HFF-Myc (cell line): ENCODE results near the gene RNF214.

Experiments used
- DNase-seq: peaks from one replicate; pipeline ENCODE4 v3.0.0-alpha.2; 2011; ENCODE audit warnings: low read depth; ENCODE audit errors: extremely low read depth
- H3K4me3 ChIP-seq: replicated peaks from 2 replicates; pipeline ENCODE4 v1.5.1; 2011; ENCODE audit warnings: low read depth, mild to moderate bottlenecking, control low read depth, low read length
- TF ChIP-seq, protein P1 (sequence below): IDR thresholded peaks from 2 replicates; pipeline ENCODE4 v1.5.1; 2012; ENCODE audit warnings: mild to moderate bottlenecking, low read depth, low read length, control low read depth; ENCODE audit errors: missing control alignments

The RNF214 gene

GRCh38 chr11:117193130-117194020, 39.1 kb upstream of the RNF214 start:
- TF ChIP-seq, protein P1, sequence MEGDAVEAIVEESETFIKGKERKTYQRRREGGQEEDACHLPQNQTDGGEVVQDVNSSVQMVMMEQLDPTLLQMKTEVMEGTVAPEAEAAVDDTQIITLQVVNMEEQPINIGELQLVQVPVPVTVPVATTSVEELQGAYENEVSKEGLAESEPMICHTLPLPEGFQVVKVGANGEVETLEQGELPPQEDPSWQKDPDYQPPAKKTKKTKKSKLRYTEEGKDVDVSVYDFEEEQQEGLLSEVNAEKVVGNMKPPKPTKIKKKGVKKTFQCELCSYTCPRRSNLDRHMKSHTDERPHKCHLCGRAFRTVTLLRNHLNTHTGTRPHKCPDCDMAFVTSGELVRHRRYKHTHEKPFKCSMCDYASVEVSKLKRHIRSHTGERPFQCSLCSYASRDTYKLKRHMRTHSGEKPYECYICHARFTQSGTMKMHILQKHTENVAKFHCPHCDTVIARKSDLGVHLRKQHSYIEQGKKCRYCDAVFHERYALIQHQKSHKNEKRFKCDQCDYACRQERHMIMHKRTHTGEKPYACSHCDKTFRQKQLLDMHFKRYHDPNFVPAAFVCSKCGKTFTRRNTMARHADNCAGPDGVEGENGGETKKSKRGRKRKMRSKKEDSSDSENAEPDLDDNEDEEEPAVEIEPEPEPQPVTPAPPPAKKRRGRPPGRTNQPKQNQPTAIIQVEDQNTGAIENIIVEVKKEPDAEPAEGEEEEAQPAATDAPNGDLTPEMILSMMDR, result no peak

GRCh38 chr11:117194267-117194666, 38.2 kb upstream of the RNF214 start:
- no peak for DNase-seq
- TF ChIP-seq, protein P1, result no peak

More at GRCh38 chr11:117193130-117194020, 39.1 kb upstream of the RNF214 start:
- no peak for DNase-seq
- H3K4me3 ChIP-seq, result no peak overlapping the region

GRCh38 chr11:117195258-117195657, 37.2 kb upstream of the RNF214 start:
- TF ChIP-seq, protein P1, result no peak
- no peak overlapping the region for H3K4me3 ChIP-seq
- DNase-seq, result no peak

More at GRCh38 chr11:117194267-117194666, 38.2 kb upstream of the RNF214 start:
- no peak overlapping the region for H3K4me3 ChIP-seq

- TF ChIP-seq, protein P1, result no peak
- DNase-seq, result no peak
- H3K4me3 ChIP-seq, result no peak overlapping the region
These were observed 36.7 kb upstream of the RNF214 start for GRCh38 chr11:117195761-117196160.

- TF ChIP-seq, protein P1, result no peak
- H3K4me3 ChIP-seq, result no peak overlapping the region
- DNase-seq, result no peak
These were observed 35.5 kb upstream of the RNF214 start for GRCh38 chr11:117197006-117197405.

GRCh38 chr11:117197516-117198456, 34.7 kb upstream of the RNF214 start:
- H3K4me3 ChIP-seq, result peak overlapping the region; percentile 36; the same call in 1 of the 2 replicates
- TF ChIP-seq, protein P1, result peak; percentile 56
- DNase-seq, result no peak
